ENCODE results near the gene ZNF665. TPM values are rescaled to one million over a fixed set of nuclear protein-coding genes. Genes with fewer than 3 reads are reported as not detected.
A peak's percentile ranks its signal among the peaks of the same experiment; 100 is the strongest.
"Not testable (repeated sequence)": the region's sequence is repeated elsewhere in the genome, so short reads cannot be mapped to it uniquely, and the experiment has no call there.

The ZNF665 gene
- total RNA-seq, 3 donors from 2014 or later: 3.2 to 4.7 (median 3.2) TPM

DNA sequence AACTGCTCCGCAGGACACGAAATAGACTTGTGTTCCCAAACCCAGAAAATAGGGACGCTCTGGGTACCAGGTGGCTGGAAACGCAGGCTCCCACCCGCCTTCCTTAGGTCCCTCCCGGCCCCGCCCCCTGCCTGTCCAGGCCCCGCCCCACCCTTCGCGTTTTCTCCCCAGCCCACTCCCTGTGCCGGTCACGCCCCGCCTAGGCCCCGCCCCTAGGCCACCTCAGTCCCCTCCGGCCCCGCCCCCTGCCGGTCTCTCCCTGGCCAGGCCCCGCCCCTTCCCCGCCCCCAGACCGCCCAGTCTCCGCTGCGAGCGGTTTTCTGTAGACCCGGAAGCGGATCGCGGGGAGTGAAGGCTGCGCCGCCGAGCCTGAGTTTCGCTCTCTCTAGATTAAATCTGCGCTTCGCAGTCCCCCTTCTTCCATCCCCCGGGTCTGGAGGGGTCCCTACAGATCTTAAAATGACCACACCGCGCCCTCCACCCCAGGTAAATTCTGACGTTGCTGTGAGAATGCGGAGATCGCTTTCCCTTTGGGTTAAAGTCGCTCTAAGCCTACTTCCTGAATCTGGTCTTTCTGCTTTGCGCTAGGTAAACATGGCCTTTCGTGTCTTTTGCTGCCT lies 3.7 kb upstream of the ZNF665 start:
- Histone ChIP-seq H3K4me3 (peak overlapping the region; percentile 35), H3K36me3 (ENCODE audit: low read depth) (no peaks in the 10 kb centered on the region), H3K9me3 (peaks cover 40% of the 10 kb centered on the region), H3K4me1 (ENCODE audit: low read depth) (peaks cover 15% of the 10 kb centered on the region)
- intact Hi-C loops (cut with DNase I, micrococcal nuclease): no loop called here
- peak; percentile 98 to 99 (median 99) for DNase-seq
- peak; percentile 96 for ATAC-seq
- TF ChIP-seq, protein P1, sequence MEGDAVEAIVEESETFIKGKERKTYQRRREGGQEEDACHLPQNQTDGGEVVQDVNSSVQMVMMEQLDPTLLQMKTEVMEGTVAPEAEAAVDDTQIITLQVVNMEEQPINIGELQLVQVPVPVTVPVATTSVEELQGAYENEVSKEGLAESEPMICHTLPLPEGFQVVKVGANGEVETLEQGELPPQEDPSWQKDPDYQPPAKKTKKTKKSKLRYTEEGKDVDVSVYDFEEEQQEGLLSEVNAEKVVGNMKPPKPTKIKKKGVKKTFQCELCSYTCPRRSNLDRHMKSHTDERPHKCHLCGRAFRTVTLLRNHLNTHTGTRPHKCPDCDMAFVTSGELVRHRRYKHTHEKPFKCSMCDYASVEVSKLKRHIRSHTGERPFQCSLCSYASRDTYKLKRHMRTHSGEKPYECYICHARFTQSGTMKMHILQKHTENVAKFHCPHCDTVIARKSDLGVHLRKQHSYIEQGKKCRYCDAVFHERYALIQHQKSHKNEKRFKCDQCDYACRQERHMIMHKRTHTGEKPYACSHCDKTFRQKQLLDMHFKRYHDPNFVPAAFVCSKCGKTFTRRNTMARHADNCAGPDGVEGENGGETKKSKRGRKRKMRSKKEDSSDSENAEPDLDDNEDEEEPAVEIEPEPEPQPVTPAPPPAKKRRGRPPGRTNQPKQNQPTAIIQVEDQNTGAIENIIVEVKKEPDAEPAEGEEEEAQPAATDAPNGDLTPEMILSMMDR (IDR thresholded peaks at IDR 0.05): no peak

DNA sequence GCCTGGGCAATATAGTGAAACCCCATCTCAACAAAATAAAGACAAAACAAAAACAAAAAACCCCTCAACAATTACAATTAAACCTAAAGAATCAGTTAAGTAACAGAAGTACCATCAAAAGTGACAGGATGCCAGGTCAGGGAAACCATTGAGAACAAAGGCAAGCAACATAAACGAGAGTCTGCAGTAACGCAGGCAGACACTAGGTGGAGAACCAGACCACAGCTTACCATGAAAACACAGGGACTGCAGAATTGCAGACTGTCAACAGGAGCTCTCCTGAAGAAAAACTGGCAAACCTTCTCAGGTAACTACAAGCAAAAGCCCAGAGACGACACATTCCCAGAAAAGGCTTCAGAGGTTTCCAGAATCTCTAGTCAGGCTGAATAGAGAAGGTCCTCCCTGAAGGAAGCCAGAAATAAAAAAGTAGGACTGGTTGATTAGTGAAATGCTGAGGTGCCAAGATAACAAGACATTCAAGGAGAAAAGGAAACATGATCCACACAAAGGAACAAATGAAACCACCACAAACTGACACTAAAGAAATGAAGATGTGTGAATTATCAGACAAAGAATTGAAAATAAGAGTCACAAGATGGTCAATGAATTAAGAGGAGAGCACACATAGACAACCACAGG lies 2.2 kb upstream of the ZNF665 start:
- DNase-seq (peak in 2 of 3 donors; percentile 75 to 93), ATAC-seq (peak; percentile 73)
- Histone ChIP-seq H3K36me3 (ENCODE audit: low read depth) (no peaks in the 10 kb centered on the region), H3K9me3 (peaks cover 25% of the 10 kb centered on the region), H3K4me3 (no peak overlapping the region), H3K4me1 (ENCODE audit: low read depth) (peaks cover 15% of the 10 kb centered on the region)
- TF ChIP-seq, protein P1 (IDR thresholded peaks at IDR 0.05): peak; percentile 83
- intact Hi-C loops (cut with DNase I, micrococcal nuclease): no loop called here

DNA sequence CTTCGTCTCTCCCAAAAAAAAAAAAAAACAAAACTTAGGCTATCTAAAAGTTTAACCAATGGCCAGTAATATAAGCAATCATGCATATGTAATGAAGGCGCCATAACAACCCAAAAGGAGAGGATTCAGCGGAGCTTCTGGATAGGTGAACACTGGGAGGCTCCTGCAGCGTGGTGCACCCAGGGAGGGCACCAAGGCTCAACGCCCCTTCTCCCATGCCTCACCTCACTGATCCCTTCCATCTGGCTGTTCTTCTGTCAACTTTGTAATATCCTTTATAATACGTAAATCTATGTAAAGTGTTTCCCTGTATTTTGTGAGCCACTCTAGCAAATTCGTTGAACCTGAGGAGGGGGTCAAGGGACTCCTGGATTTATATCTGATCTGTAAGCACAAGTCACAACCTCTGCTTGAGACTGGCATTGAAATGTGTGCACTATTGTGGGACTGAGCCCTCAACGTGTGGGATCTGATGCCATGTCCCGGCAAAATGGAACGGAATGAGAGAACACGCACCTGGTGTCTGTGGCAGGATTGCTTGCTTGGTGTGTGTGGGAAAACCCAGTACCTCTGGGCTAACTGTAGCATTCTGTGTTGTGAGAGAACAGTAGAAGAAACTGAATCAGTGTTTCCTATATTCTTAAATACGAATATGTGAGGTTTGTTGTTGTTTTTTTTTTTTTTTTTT lies 521 bp upstream of the ZNF665 start:
- Histone ChIP-seq H3K4me1 (ENCODE audit: low read depth) (peaks cover 15% of the 10 kb centered on the region), H3K4me3 (no peak overlapping the region), H3K9me3 (peaks cover 8% of the 10 kb centered on the region), H3K36me3 (ENCODE audit: low read depth) (no peaks in the 10 kb centered on the region)
- TF ChIP-seq, protein P1 (IDR thresholded peaks at IDR 0.05): no peak
- ATAC-seq (no peak), DNase-seq (no peak)
- intact Hi-C loops (cut with DNase I, micrococcal nuclease): no loop called here

DNA sequence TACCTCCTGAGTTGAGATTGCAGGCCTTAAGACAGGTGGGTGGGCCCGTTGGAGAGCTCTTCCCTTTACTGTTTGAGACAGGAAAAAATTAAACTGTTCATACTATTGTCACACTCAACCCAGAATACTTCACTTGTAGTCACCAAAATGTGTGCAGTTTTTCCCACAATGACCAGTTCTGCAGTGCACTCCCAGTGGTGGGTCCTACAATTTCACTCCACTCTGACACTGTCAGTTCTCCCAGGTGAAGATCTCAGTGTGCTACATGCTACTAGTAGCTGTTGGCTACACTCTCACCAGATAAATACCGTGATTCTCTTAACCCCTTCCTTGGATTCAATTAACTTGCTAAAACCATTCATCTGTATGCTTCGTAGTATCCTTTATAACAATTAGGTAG lies 2.9 kb downstream of the ZNF665 start:
- no peak for DNase-seq
- intact Hi-C loops (cut with DNase I, micrococcal nuclease): no loop called here
- TF ChIP-seq, protein P1 (IDR thresholded peaks at IDR 0.05): no peak
- Histone ChIP-seq H3K36me3 (ENCODE audit: low read depth) (no peaks in the 10 kb centered on the region), H3K4me3 (no peak overlapping the region), H3K9me3 (no peaks in the 10 kb centered on the region), H3K4me1 (ENCODE audit: low read depth) (peaks cover 5% of the 10 kb centered on the region)
- no peak for ATAC-seq

DNA sequence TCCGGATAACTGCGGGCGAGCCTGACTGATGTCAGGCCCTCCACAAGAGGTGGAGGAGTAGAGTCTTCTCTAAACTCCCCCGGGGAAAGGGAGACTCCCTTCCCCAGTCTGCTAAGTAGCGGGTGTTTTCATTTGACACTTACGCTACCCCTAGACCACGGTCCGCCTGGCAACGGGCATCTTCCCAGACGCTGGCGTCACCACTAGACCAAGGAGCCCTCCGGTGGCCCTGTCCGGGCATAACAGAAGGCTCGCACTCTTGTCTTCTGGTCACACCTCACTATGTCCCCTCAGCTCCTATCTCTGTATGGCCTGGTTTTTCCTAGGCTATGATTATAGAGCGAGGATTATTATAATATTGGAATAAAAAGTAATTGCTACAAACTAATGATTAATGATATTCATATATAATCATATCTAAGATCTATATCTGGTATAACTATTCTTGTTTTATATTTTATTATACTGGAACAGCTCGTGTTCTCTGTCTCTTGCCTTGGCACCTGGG lies 3.4 kb downstream of the ZNF665 start:
- H3K4me1 ChIP-seq (ENCODE audit: low read depth); H3K9me3 ChIP-seq; H3K4me3 ChIP-seq; H3K36me3 ChIP-seq (ENCODE audit: low read depth); ATAC-seq; DNase-seq; intact Hi-C loops (cut with DNase I, micrococcal nuclease): not testable (repeated sequence)

DNA sequence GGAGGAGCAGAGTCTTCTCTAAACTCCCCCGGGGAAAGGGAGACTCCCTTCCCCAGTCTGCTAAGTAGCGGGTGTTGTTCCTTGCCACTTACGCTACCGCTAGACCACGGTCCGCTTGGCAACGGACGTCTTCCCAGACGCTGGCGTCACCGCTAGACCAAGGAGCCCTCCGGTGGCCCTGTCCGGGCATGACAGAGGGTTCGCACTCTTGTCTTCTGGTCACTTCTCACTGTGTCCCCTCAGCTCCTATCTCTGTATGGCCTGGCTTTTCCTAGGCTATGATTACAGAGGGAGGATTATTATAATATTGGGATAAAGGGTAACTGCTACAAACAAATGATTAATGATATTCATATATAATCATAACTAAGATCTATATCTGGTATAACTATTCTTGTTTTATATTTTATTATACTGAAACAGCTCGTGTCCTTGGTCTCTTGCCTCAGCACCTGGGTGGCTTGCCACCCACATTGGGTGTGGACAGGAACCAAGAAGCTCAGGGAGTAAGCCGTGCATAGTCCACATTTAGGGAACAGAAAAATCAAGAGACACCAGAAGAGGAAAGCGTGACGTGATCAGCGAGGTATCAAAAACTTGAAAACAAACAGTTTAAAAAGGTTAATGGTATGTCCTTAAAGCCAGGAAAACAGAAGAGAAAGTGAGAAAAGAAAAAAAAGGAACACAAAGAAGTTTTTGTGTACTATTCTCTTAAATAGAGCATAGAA lies 7.8 kb downstream of the ZNF665 start:
- DNase-seq; ATAC-seq; H3K36me3 ChIP-seq (ENCODE audit: low read depth); H3K9me3 ChIP-seq; H3K4me1 ChIP-seq (ENCODE audit: low read depth); intact Hi-C loops (cut with DNase I, micrococcal nuclease); H3K4me3 ChIP-seq: not testable (repeated sequence)

Data from mucosa of descending colon (tissue), 3 donors.